ENCODE data around the gene UBAC2. TPM values are rescaled to one million over a fixed set of nuclear protein-coding genes. Genes with fewer than 3 reads are reported as not detected.
A peak's percentile ranks its signal among the peaks of the same experiment; 100 is the strongest.

Gene UBAC2
- total RNA-seq, 2 donors from 2014 or later: 52.4 to 55.6 TPM

DNA sequence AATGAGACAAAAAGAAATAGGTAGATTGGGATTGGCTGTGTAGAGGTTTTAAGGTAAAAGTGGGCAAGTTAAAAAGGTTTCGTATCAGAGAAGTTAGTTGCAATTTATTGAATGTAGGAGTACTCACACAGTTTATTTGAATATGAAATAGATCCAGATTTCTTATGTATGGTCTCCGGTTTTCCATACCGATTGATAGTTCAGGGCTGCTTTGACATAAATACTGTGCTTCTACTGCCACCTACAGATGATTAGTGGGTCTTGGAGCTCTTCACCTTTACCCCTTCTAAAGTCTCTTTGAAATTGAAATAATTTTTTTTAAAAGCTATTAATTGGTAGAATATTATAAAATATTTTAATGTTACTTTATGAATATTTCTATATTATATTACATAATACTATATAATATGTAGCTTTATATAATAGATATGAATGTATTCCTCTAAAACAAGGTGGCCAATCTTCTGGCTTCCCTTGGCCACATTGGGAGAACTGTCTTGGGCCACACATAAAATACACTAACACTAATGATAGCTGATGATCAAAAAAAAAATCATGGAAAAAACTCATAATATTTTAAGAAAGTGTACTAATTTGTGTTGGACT is 65.3 kb downstream of the UBAC2 start:
- DNase-seq (ENCODE audit: low spot score in 2 of 2): no peak
- Mint-ChIP-seq H3K27ac (peak overlapping the region; percentile 2 to 93), H3K36me3 (peaks cover 0 to 8% of the 10 kb centered on the region in 2 donors), H3K9me3 (no peaks in the 10 kb centered on the region)
- ATAC-seq: peak; percentile 39 to 43

DNA sequence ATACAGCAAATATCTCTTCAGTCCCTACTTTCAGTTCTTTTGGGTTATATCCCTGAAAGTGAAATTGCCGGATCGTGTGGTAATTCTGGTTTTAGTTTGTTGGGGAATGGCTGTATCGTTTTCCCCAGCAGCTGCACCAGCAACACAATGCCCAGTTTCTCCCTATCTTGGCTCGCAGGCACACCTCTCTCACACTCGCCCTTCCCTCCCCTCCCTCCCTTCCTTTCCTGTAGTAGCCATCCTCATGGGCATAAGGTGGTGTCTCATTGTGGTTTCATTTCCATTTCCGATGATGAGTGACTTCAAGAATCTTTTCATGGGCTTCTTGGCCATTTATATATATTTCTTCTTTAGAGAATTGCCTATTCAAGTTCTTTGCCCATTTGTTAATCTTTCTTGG is 66.2 kb downstream of the UBAC2 start:
- H3K27ac Mint-ChIP-seq: no peak overlapping the region
- peaks cover under 1 to 15% of the 10 kb centered on the region in 2 donors for H3K36me3 Mint-ChIP-seq

GRCh38 chr13:99267927-99268326 is 67.3 kb downstream of the UBAC2 start:
- H3K27ac Mint-ChIP-seq: no peak overlapping the region
- DNase-seq (ENCODE audit: low spot score in 2 of 2) (no peak), ATAC-seq (no peak)
- H3K9me3 Mint-ChIP-seq: peaks cover 0 to 6% of the 10 kb centered on the region in 2 donors
- H3K36me3 Mint-ChIP-seq: peaks cover 7 to 26% of the 10 kb centered on the region in 2 donors

More for the DNA sequence above, 66.2 kb downstream of the UBAC2 start:
- DNase-seq (ENCODE audit: low spot score in 2 of 2) (no peak), ATAC-seq (no peak)
- peaks cover 0 to under 1% of the 10 kb centered on the region in 2 donors for H3K9me3 Mint-ChIP-seq

- peaks cover 7 to 27% of the 10 kb centered on the region in 2 donors for H3K36me3 Mint-ChIP-seq
- ATAC-seq: peak in 1 of 2 donors; percentile 26
- no peak overlapping the region for H3K27ac Mint-ChIP-seq
- peaks cover 0 to 6% of the 10 kb centered on the region in 2 donors for H3K9me3 Mint-ChIP-seq
- no peak for DNase-seq (ENCODE audit: low spot score in 2 of 2)
Measured at GRCh38 chr13:99268822-99269221, 68.2 kb downstream of the UBAC2 start.

- DNase-seq (ENCODE audit: low spot score in 2 of 2) (no peak), ATAC-seq (peak in 1 of 2 donors; percentile 46)
- Mint-ChIP-seq H3K9me3 (peaks cover 0 to 6% of the 10 kb centered on the region in 2 donors), H3K36me3 (peaks cover 7 to 29% of the 10 kb centered on the region in 2 donors), H3K27ac (no peak overlapping the region)
Measured at GRCh38 chr13:99269627-99270241, 69.1 kb downstream of the UBAC2 start.

GRCh38 chr13:99270518-99270917 is 69.9 kb downstream of the UBAC2 start:
- DNase-seq (ENCODE audit: low spot score in 2 of 2) (no peak), ATAC-seq (no peak)
- Mint-ChIP-seq H3K9me3 (peaks cover 0 to 6% of the 10 kb centered on the region in 2 donors), H3K36me3 (peaks cover 7 to 32% of the 10 kb centered on the region in 2 donors), H3K27ac (no peak overlapping the region)

- DNase-seq (ENCODE audit: low spot score in 2 of 2) (no peak), ATAC-seq (no peak)
- Mint-ChIP-seq H3K9me3 (peaks cover 0 to 6% of the 10 kb centered on the region in 2 donors), H3K36me3 (peaks cover 15 to 32% of the 10 kb centered on the region in 2 donors), H3K27ac (peak overlapping the region in 1 of 2 donors; percentile 54)
Measured at GRCh38 chr13:99271249-99271648, 70.6 kb downstream of the UBAC2 start.

- Mint-ChIP-seq H3K36me3 (peaks cover 15 to 33% of the 10 kb centered on the region in 2 donors), H3K27ac (peak overlapping the region in 1 of 2 donors; percentile 54), H3K9me3 (peaks cover 0 to 6% of the 10 kb centered on the region in 2 donors)
- no peak for DNase-seq (ENCODE audit: low spot score in 2 of 2)
- no peak for ATAC-seq
Measured at GRCh38 chr13:99272481-99272880, 71.8 kb downstream of the UBAC2 start.

GRCh38 chr13:99273128-99273527 is 72.5 kb downstream of the UBAC2 start:
- H3K27ac Mint-ChIP-seq: peak overlapping the region; percentile 54 to 79
- H3K9me3 Mint-ChIP-seq: peaks cover 0 to 6% of the 10 kb centered on the region in 2 donors
- peak; percentile 34 to 46 for ATAC-seq
- peaks cover 15 to 38% of the 10 kb centered on the region in 2 donors for H3K36me3 Mint-ChIP-seq
- DNase-seq (ENCODE audit: low spot score in 2 of 2): no peak

GRCh38 chr13:99275093-99275469 is 74.4 kb downstream of the UBAC2 start:
- Mint-ChIP-seq H3K36me3 (peaks cover 15 to 38% of the 10 kb centered on the region in 2 donors), H3K27ac (peak overlapping the region; percentile 37 to 83), H3K9me3 (peaks cover 0 to 6% of the 10 kb centered on the region in 2 donors)
- DNase-seq (ENCODE audit: low spot score in 2 of 2): peak in 1 of 2 donors; percentile 49
- peak; percentile 89 to 96 for ATAC-seq

DNA sequence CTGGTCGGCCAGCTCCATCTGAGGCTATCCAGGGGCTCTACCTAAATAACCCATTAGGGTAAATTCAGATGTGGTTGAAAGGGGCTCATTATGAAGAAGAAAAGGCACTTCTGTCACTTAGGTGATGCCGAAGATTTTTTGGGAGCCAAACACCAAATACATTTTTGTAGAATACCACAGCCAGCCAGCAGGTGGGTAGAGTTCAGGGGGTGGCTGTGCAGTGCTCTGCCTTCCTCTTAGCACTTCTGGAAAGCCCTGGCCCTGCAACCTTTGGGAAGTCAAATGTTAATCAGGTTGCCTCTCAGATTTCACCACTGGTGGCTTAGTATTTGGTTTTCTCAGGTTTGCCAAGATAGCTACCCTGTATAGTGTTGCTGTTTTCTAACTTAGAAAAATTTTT is 76.1 kb downstream of the UBAC2 start:
- H3K9me3 Mint-ChIP-seq: peaks cover 0 to 6% of the 10 kb centered on the region in 2 donors
- DNase-seq (ENCODE audit: low spot score in 2 of 2) (no peak), ATAC-seq (no peak)
- peak overlapping the region in 1 of 2 donors; percentile 83 for H3K27ac Mint-ChIP-seq
- H3K36me3 Mint-ChIP-seq: peaks cover 15 to 40% of the 10 kb centered on the region in 2 donors

GRCh38 chr13:99277629-99278028 is 77.0 kb downstream of the UBAC2 start:
- no peak overlapping the region for H3K27ac Mint-ChIP-seq
- H3K9me3 Mint-ChIP-seq: no peaks in the 10 kb centered on the region
- no peak for DNase-seq (ENCODE audit: low spot score in 2 of 2)
- H3K36me3 Mint-ChIP-seq: peaks cover 8 to 30% of the 10 kb centered on the region in 2 donors
- no peak for ATAC-seq

DNA sequence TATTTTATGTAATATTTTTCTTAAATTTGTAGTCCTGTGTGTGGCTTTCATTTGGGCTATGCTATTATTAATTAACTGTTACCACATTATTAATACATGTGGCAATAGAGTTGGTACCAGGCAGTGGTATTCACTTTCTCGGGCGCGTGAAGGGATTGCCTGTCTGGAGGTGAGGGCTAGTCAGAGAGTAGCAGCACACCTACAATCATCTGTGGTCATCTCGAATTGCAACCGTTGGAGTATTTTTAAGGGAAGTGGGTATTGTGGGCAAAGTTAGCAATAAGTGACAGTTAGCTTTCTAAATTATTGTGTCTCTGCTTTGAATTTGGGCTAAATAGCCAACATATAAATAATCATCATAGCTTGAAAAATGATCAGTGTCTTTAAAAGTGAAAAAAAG is 77.5 kb downstream of the UBAC2 start:
- no peak for ATAC-seq
- DNase-seq (ENCODE audit: low spot score in 2 of 2): no peak
- Mint-ChIP-seq H3K9me3 (no peaks in the 10 kb centered on the region), H3K36me3 (peaks cover 8 to 25% of the 10 kb centered on the region in 2 donors), H3K27ac (no peak overlapping the region)

DNA sequence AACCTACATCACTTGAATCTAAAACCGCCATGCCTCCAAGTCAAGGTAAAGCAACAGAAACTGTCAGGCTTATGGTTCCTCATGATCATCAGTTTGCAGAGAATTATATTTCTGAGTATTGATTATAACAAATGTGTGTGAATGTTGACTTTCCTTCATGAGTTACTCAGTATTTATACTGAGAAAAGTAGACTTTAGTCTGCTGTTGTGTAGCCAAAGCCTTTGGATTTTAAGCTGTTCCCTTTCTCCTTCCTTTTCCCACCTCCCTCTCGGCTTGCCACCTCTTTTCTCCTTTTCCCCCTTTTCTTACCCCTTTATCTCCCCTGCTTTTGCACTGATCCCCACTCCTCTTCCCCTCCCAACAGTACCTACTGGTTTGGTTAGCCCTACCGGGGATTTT is 78.2 kb downstream of the UBAC2 start:
- Mint-ChIP-seq H3K27ac (no peak overlapping the region), H3K36me3 (peaks cover 8 to 20% of the 10 kb centered on the region in 2 donors), H3K9me3 (no peaks in the 10 kb centered on the region)
- DNase-seq (ENCODE audit: low spot score in 2 of 2) (no peak), ATAC-seq (no peak)

DNA sequence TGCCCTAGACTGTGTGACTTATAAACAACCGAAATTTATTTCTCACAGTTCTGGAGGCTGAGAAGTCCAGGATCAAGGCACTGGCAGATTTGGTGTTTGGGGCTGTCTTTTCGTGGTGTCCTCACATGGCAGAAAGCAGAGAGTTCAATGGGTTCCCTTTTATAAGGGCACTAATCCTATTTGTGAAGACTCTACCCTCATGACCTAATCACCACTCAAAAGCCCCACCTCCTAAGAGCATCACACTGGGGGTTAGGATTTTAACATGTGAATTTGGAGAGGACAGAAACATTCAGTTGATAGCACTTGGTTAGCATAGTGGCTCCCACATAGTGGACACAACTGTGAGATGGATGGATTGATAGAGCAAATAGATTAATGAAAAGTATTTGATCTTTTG is 79.0 kb downstream of the UBAC2 start:
- no peak for ATAC-seq
- DNase-seq (ENCODE audit: low spot score in 2 of 2): no peak
- Mint-ChIP-seq H3K9me3 (no peaks in the 10 kb centered on the region), H3K36me3 (peaks cover 8 to 19% of the 10 kb centered on the region in 2 donors), H3K27ac (peak overlapping the region in 1 of 2 donors; percentile 0)

GRCh38 chr13:99280166-99280565 is 79.5 kb downstream of the UBAC2 start:
- ATAC-seq: no peak
- peak overlapping the region in 1 of 2 donors; percentile 0 for H3K27ac Mint-ChIP-seq
- no peak for DNase-seq (ENCODE audit: low spot score in 2 of 2)
- peaks cover 8 to 15% of the 10 kb centered on the region in 2 donors for H3K36me3 Mint-ChIP-seq
- H3K9me3 Mint-ChIP-seq: no peaks in the 10 kb centered on the region

GRCh38 chr13:99281811-99282263 is 81.2 kb downstream of the UBAC2 start:
- H3K9me3 Mint-ChIP-seq: no peaks in the 10 kb centered on the region

More at GRCh38 chr13:99281811-99282263, 81.2 kb downstream of the UBAC2 start:
- DNase-seq (ENCODE audit: low spot score in 2 of 2): peak in 1 of 2 donors; percentile 72
- Mint-ChIP-seq H3K27ac (peak overlapping the region in 1 of 2 donors; percentile 31), H3K36me3 (peaks cover 0 to 15% of the 10 kb centered on the region in 2 donors)
- peak; percentile 54 to 86 for ATAC-seq
